ENCODE results near the gene BTBD9.

BTBD9 gene

DNA sequence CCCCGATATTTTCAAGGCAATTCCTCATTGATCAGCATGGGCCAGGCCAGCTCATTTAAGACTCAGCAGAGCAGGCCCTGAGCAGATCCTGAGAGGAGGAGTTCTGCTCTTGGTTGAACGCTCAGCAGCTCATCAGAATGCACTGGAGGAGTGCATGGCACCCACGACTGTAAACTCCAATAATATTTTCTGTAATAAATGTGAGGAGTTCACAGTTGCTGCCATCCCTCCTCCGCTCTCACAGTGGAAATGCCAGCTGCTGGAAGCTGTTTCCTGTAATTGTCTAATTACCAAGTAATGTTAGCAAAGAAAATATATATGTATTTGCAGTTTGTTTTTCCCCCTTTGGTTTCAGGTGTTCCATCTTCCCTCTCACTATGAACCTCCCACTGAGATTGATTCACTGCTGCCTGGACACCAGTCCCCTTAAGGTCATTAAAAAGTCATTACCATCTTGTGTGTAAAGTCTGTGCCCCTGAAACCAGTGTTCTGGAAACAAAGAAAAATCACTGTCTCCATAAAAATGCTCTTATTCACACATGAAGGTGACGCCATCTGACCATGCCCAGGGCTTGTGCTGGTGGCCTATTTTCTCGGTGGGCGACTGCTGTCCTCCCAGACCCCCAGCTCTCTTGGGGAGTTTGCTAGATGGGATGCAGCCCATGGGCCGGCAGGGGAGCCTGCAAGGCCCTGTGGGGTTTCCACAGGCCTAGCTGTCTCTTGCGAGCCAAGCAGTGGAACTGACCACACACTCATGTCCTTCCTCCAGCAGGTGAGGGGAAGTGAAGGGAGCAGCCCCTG is 446.0 kb downstream of the BTBD9 start:
- TF ChIP-seq POLR2A (IDR thresholded peaks at IDR 0.05; ENCODE audit: low read length): no peak
- no peak for TF ChIP-seq GATA1 (IDR thresholded peaks at IDR 0.05; ENCODE audit: low read depth, low read length)
- no peak for DNase-seq

DNA sequence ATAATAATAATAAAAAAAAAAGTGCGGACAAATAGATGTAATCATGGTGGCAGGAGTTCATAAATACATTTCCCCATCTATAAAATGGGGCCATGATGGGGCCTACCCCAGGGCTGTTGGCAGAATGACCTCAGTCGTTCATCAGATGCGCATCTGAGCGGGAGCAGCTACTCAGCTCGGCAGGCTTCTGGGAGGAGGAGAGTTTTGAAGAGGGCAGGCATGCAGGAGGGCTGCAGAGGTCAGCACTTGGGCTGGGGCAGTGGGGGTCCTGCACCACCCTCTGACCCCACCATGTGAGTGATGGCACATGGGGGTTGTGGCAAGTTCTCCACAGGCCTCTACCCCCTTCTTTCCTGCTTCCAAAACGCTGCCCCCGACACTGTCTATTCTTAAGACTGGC is 446.7 kb downstream of the BTBD9 start:
- TF ChIP-seq POLR2A (IDR thresholded peaks at IDR 0.05; ENCODE audit: low read length) (no peak), GATA1 (IDR thresholded peaks at IDR 0.05; ENCODE audit: low read depth, low read length) (no peak)
- no peak for DNase-seq

DNA sequence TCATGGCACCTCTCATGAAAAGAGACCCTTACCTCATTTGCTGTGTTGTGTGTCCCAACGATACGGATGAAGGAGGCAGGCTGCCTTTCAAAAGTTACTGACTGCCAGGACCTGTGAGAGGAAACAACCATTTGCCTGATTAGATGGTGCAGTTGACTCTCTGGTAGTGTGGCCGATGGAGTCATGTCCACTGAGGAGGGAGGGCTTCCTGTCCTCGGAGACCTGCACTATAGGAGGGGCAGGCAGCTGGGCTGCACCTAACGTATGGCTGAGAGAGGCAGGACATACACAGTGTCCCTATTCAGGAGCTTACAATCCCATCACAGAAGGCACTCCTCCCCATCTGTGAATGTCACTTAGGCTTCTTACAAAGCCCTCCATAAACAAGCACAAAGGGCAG is 447.2 kb downstream of the BTBD9 start:
- no peak for TF ChIP-seq POLR2A (IDR thresholded peaks at IDR 0.05; ENCODE audit: low read length)
- no peak for TF ChIP-seq GATA1 (IDR thresholded peaks at IDR 0.05; ENCODE audit: low read depth, low read length)

DNA sequence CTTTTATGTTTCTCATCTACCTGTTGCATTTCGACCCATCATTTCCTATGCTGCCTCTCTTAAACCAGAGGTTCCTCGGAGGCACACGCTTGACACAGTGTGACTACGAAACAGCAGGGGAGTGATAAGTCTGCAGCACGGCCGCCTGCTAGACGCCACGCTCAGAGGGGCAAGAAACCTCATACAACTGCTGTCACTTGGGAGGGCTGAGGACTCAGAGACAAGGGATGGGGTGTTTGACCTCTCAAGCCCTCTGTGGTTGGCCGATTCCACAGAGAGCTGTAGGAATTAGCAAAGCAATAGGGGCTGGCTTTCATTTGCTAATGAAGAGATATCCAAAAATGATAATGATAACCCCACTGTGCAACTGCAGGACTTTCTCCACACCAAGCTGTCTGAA is 447.7 kb downstream of the BTBD9 start:
- no peak for TF ChIP-seq GATA1 (IDR thresholded peaks at IDR 0.05; ENCODE audit: low read depth, low read length)
- TF ChIP-seq POLR2A (IDR thresholded peaks at IDR 0.05; ENCODE audit: low read length): no peak
- DNase-seq: no peak

More for the DNA sequence above, 447.2 kb downstream of the BTBD9 start:
- DNase-seq: no peak

DNA sequence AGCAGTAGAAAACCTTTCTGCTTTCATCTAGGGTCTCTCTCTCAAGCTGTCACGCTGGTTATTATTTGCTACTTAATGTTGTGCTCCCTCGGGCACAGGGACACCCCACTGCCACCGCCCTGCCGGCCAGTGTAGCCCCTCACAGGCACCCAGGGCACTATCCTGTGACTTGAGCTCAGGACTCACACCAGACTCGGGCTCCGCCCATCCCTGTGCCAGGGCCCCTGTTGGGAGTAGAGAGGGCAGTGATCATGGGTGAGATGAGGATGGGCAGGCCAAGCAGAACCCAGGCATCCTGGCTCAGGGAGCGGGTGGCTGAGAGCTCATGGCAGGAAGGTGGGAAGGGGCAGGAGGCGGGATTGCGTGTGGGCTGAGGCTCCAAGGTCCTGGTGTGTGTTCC is 448.3 kb downstream of the BTBD9 start:
- no peak for TF ChIP-seq POLR2A (IDR thresholded peaks at IDR 0.05; ENCODE audit: low read length)
- no peak for DNase-seq

DNA sequence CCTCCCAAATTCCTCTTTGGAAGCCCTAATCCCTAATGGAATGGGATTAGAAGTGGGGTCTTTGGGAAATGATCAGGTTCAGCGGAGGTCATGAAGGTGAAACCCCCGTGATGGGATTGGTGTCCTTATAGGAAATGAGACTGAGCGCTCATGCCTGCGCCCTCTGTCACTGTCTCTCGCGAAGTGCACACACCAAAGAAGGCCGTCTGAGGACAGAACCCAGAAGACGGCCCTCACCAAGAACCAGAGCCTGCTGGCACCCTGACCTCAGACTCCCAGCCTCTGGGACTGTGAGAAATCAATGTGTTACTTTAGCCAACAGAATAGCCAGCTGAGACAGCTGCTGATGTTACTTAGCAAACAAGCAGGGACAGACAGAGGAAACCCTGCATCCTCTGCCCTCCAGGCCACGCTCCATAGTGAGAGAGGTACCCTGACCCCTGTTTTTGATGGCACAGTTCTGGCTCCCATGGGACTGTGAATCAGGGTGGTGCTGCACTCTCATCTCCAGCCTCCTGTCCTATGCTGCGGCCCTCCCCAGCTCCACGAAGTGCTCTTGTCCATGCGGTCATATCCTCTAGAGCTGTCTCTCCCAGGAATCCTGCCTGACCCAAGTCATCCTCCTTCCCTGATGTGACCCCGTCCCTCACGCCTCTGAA is 450.9 kb downstream of the BTBD9 start:
- no peak for DNase-seq
- TF ChIP-seq POLR2A (IDR thresholded peaks at IDR 0.05; ENCODE audit: low read length) (no peak), GATA1 (IDR thresholded peaks at IDR 0.05; ENCODE audit: low read depth, low read length) (no peak)

DNA sequence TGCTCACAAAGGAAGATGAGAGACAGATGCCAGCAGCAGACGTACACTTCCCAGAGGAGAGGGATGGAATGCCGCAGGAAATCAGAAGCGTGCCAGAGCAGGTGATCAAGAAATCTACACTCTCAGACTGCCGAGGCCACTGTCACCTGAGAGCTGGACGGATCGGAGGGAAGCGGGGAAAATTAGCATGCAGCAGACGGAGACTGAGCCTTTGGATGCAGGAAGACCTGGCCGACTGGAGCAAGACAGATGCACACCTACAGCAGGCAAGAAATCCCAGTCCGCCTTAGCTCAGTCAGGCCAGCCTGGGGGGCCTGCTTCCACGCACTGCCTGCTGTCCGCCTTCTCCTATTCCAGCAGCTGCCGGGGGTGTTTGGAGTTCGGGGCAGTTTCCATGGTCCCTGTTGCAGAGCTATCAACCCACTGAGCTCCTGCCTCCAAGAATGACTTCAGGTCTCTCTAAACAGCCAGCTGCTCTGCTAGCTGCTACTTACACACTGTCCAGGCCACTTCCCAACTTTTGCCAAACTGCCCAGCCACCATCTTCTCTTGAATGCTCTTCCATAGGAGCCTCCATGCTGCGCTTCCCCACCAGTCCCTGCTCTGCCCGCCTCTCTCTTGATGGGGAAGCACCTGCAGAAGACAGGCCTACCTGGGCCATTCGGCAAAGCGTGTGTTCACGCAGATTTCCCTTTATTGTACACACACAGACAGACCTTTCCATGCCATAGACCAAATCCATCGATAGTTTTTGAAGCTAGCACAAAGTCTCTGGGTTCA is 451.7 kb downstream of the BTBD9 start:
- TF ChIP-seq GATA1 (IDR thresholded peaks at IDR 0.05; ENCODE audit: low read depth, low read length) (no peak), POLR2A (IDR thresholded peaks at IDR 0.05; ENCODE audit: low read length) (no peak)
- no peak for DNase-seq

DNA sequence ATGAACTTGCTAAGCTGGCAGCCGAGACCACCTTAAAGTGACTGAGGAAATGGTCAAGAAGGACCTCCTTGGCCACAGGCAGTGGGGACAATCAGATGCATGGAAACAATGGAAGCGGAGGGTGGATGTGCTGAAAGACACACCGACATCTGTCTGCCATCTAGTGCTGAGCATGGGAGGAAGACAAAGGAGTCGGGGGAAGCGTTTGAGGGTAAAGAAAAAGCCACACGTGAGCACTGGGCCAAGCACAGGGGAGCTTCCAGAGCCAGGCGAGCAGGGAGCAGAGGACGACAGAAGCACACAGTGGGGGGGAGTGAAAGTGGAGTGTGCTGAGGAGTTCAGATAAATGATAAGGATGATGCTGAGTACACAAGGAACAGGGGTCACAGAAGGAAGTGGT is 452.4 kb downstream of the BTBD9 start:
- no peak for DNase-seq
- no peak for TF ChIP-seq GATA1 (IDR thresholded peaks at IDR 0.05; ENCODE audit: low read depth, low read length)
- no peak for TF ChIP-seq POLR2A (IDR thresholded peaks at IDR 0.05; ENCODE audit: low read length)

DNA sequence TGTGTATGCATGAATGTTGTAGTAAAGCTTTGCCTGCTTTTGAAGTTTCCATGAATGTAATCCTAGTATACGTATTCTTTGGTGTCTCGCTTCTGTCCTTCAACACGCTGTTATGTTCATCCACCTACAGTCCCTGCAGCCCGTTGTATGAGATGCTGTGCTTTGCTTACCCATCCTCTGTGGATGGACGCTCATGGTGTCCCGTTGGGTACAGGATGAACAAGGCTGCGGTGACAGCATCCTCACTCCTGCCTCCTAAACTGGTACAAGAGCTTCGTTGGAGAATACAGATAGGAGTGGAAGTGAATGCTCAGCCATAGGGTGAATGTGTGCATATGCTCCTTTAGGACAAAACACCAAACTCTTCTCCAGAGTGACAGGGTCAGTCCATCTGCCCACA is 454.0 kb downstream of the BTBD9 start:
- TF ChIP-seq POLR2A (IDR thresholded peaks at IDR 0.05; ENCODE audit: low read length) (no peak), GATA1 (IDR thresholded peaks at IDR 0.05; ENCODE audit: low read depth, low read length) (no peak)
- no peak for DNase-seq

DNA sequence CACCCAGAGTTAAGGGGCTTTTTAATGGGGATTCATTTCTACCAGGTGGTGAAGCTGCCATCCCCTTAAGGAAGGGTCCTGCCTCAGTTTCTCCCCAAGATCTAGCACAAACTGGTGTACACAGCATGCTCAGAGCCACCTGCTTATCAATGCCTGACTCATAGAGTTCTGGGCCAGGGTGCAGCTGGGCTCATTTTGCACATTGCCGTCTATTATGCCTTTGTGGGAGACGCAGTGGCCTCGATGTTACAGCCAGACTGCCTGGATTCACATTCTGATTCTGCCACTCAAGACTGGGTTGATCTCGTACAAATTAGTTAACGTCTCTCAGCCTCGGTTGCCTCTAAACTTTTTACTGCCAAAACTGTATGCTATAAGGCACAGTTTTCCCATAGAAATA is 454.5 kb downstream of the BTBD9 start:
- no peak for DNase-seq
- TF ChIP-seq GATA1 (IDR thresholded peaks at IDR 0.05; ENCODE audit: low read depth, low read length) (no peak), POLR2A (IDR thresholded peaks at IDR 0.05; ENCODE audit: low read length) (no peak)

DNA sequence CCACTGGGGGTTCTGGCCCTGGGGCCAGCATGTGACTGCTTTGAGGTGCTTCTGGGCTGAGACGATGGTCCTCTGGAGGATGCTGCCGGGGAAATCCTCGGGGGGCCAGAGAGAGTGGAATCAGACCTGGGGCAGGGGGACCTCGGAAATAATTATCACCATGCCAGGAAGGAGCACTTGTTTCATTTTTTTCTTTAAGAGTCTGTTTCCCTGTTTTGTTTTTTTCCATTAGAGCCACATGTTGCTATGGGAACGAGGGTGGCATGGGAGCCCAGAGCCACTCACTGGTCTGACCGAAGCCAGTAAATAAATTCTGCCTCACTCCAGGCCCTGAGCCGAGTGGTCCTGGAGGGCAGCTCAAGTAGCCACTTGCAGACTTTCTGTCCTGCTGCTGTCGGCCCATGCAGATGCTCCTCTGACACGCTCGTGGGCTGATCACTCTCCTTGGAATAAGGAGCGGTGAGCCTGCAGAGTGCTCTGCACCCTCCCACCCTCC is 455.1 kb downstream of the BTBD9 start:
- DNase-seq: no peak
- TF ChIP-seq GATA1 (IDR thresholded peaks at IDR 0.05; ENCODE audit: low read depth, low read length): no peak
- no peak for TF ChIP-seq POLR2A (IDR thresholded peaks at IDR 0.05; ENCODE audit: low read length)

DNA sequence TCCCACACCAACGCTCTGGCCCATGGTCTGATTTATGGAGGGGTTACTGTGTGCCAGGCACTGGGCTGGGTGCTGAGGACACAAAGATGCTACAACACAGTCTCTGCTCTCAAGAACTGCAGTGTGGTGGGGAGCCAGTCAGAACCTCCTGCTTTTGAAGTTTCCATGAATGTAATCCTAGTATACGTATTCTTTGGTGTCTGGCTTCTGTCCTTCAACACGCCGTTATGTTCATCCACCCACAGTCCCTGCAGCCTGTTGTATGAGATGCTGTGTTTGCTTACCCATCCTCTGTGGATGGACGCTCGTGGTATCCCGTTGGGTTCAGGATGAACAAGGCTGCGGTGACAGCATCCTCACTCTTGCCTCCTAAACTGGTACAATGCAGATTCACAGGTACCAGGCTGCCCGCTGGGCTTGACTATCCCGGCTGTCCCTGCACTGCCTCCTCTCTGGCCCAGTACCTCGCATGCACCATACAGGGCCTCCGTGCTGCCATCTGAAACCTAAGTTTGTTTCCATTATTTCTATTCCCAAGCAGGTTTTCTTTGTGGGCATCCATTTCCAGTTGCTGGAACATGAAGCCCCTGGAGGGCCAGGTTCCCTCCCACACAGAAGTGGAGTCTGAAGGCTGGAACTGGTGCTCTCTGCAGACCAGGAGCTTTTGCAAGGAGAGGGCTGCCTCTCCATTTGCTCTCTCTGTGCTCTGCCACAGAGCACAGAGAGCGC is 455.7 kb downstream of the BTBD9 start:
- no peak for DNase-seq
- no peak for TF ChIP-seq GATA1 (IDR thresholded peaks at IDR 0.05; ENCODE audit: low read depth, low read length)
- no peak for TF ChIP-seq POLR2A (IDR thresholded peaks at IDR 0.05; ENCODE audit: low read length)

DNA sequence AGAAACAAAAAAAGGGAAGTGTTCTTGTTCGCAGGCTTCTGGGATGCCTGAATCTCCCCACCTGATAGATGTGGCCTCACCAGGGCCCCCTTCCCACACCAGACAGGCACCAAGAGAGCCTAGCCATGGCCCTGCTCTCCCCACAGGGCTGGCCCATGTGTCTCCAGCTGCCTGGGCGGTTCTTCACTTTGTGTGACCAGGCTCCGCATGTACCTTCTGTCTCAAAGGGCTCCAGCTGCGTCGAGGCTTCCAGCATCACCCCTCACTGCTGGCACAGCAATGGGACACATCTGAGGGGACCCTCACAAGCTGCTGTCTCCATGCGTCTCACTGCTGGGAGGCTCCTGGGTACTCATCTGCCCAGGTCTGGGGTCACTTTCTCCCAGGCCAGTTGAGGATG is 457.3 kb downstream of the BTBD9 start:
- DNase-seq: no peak
- TF ChIP-seq POLR2A (IDR thresholded peaks at IDR 0.05; ENCODE audit: low read length): no peak
- no peak for TF ChIP-seq GATA1 (IDR thresholded peaks at IDR 0.05; ENCODE audit: low read depth, low read length)

DNA sequence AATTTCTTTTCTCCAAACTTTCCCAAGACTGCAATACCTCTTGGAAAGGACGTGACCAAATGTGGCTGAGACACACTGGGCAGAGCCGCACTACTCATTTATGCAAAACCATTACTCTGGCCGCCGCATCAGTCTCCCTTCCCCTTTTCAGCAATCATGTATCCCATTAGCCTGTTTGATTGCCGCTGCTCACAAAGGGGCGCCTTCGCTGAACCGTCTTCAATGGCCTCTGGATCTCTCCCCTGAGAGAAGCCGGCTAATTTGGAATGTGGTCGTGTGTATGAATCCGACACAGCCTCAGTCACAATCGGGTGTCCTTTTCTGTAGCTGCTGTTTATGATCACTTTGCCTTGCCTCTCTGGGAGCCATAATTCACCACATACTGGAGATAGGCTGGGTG is 459.1 kb downstream of the BTBD9 start:
- TF ChIP-seq GATA1 (IDR thresholded peaks at IDR 0.05; ENCODE audit: low read depth, low read length) (no peak), POLR2A (IDR thresholded peaks at IDR 0.05; ENCODE audit: low read length) (no peak)
- DNase-seq: no peak

All from erythroblast (primary cell).